K562 (cell line): ENCODE measurements around the gene CPNE9. TPM values are rescaled to one million over a fixed set of nuclear protein-coding genes. Genes with fewer than 3 reads are reported as not detected.

Experiments
- AFF4 ChIP-seq: sonication (generic); formaldehyde crosslinking; IDR thresholded peaks from 2 replicates; pipeline ENCODE4 v1.8.0; 2023; ENCODE audit warnings: mild to moderate bottlenecking, missing genetic modification reagents
- CLOCK ChIP-seq: fragments of 250-450 bp; sonication (Bioruptor Pico); IDR thresholded peaks from 2 replicates; pipeline ENCODE4 v1.4.0; 2020; ENCODE audit warnings: mild to moderate bottlenecking, moderate library complexity, borderline replicate concordance
- MLX ChIP-seq, 2 experiments: fragments of 450-650 bp in 1 of 2; sonication (generic) in 1 of 2; formaldehyde crosslinking; conservative IDR thresholded peaks; 2 replicates each; pipeline versions ENCODE4 v1.4.0 to v1.8.1; 2020 to 2022; ENCODE audit warnings: mild to moderate bottlenecking in 1 of 2, missing genetic modification reagents in 1 of 2
- NCOA6 ChIP-seq: fragments of 450-650 bp; IDR thresholded peaks from 2 replicates; pipeline ENCODE4 v1.6.1; 2017; ENCODE audit warnings: mild to moderate bottlenecking
- NR2C2 ChIP-seq, 2 experiments: fragments of 200-800 bp in 1 of 2; sonication (Bioruptor generic) in 1 of 2; sonication (generic) in 1 of 2; formaldehyde crosslinking in 1 of 2; IDR thresholded peaks; 2 replicates each; pipeline versions ENCODE4 v1.6.1 to v1.8.0; 2016 to 2022; ENCODE audit warnings: mild to moderate bottlenecking in 1 of 2, missing compliant biosample characterization in 1 of 2, missing genetic modification characterization in 1 of 2, missing genetic modification reagents in 1 of 2
- SAFB ChIP-seq: fragments of 200-400 bp; formaldehyde crosslinking; IDR thresholded peaks from 2 replicates; pipeline ENCODE4 v1.6.1; 2017; ENCODE audit warnings: low read depth, low read length, borderline replicate concordance
- ZBTB12 ChIP-seq: fragments of 250-450 bp; sonication (Bioruptor Pico); IDR thresholded peaks from 2 replicates; pipeline ENCODE4 v1.4.0; 2020
- ZBTB40 ChIP-seq, 2 experiments: fragments of 450-650 bp in 1 of 2; sonication (generic) in 1 of 2; formaldehyde crosslinking in 1 of 2; IDR thresholded peaks; 2 replicates each; pipeline versions ENCODE4 v1.7.1 to v1.9.0; 2016 to 2022; ENCODE audit warnings: inconsistent platforms in 1 of 2, mild to moderate bottlenecking in 1 of 2, missing genetic modification reagents in 1 of 2
- polyA plus RNA-seq, 8 experiments: library from polyadenylated mRNA; depleted of rRNA in 4 of 8; stranded (reverse) in 5 of 8; unstranded in 3 of 8; fragments of >200 nt; fragmentation: Nextera tagmentation in 2 of 8; fragmentation: Illumina TruSeq in 1 of 8; extraction: Ambion mirVana in 2 of 8; extraction: Trizol in 1 of 8; gene quantifications; 2 replicates each; pipeline versions ENCODE4 v1.2.1 to v1.2.3, GENCODE V29; 2011 to 2014; ENCODE audit warnings: inconsistent platforms in 1 of 8, missing spikeins in 1 of 8
- total RNA-seq, 7 experiments: library from RNA; depleted of rRNA in 6 of 7; stranded (reverse); fragments of >200 nt in 6 of 7; fragmentation: Illumina TruSeq in 2 of 7; extraction: Trizol in 2 of 7; gene quantifications; 2 replicates each; pipeline versions ENCODE4 v1.2.1 to v1.2.3, GENCODE V29; 2011 to 2021; ENCODE audit warnings: low replicate concordance in 1 of 7

The CPNE9 gene
- total and polyA plus RNA-seq, 9 of the 15 experiments (the other 6 are each of a cell fraction or from before 2014, with no cell fraction given), result 0.22 to 0.56 (median 0.29) TPM; not detected in 3

GRCh38 chr3:9669277-9669676 is 34.4 kb upstream of the CPNE9 start (continued):
- TF ChIP-seq NR2C2 (CRISPR knock-in tag; IDR thresholded peaks at IDR 0.05) (no peak), NR2C2 (tag; IDR thresholded peaks at IDR 0.05) (no peak), MLX (CRISPR knock-in tag; conservative IDR thresholded peaks at IDR 0.05) (no peak), CLOCK (no peak), SAFB (no peak), ZBTB40 (IDR thresholded peaks at IDR 0.05) (no peak), ZBTB40 (CRISPR knock-in tag; IDR thresholded peaks at IDR 0.05) (no peak), NCOA6 (no peak), AFF4 (no peak), ZBTB12 (CRISPR knock-in tag) (no peak)
